K562 (cell line): ENCODE results near the gene ABHD3. TPM values are rescaled to one million over a fixed set of nuclear protein-coding genes. Genes with fewer than 3 reads are reported as not detected.
A peak's percentile ranks its signal among the peaks of the same experiment; 100 is the strongest.

Experiments
- ARID1B ChIP-seq: fragments of 450-650 bp; IDR thresholded peaks from 2 replicates; pipeline ENCODE4 v1.6.1; 2016; ENCODE audit warnings: antibody characterized with exemption, mild to moderate bottlenecking, inconsistent platforms
- CBX1 ChIP-seq: sonication (generic); IDR thresholded peaks from 2 replicates; pipeline ENCODE4 v1.6.1; 2016; ENCODE audit warnings: antibody characterized with exemption, low read depth, mild to moderate bottlenecking
- CEBPB ChIP-seq: fragments of 450-650 bp; IDR thresholded peaks from 2 replicates; pipeline ENCODE4 v1.6.1; 2016; ENCODE audit warnings: missing genetic modification characterization, missing compliant biosample characterization
- EGR1 ChIP-seq: fragments of 450-650 bp; conservative IDR thresholded peaks from 2 replicates; pipeline ENCODE4 v1.6.1; 2017; ENCODE audit warnings: mild to moderate bottlenecking
- ETV1 ChIP-seq: fragments of 450-650 bp; conservative IDR thresholded peaks from 2 replicates; pipeline ENCODE4 v1.6.1; 2016; ENCODE audit warnings: missing genetic modification characterization, control low read depth, low read depth, missing compliant biosample characterization
- NFRKB ChIP-seq: fragments of 450-650 bp; IDR thresholded peaks from 2 replicates; pipeline ENCODE4 v1.6.1; 2016; ENCODE audit warnings: low read depth
- POLR2AphosphoS5 ChIP-seq: IDR thresholded peaks from 2 replicates; pipeline ENCODE4 v1.6.1; 2011; ENCODE audit warnings: mild to moderate bottlenecking, low read depth, low read length, moderate library complexity; ENCODE audit not compliant: control insufficient read depth, insufficient read depth
- POLR2B ChIP-seq: fragments of 450-650 bp; IDR thresholded peaks from 2 replicates; pipeline ENCODE4 v1.6.1; 2018; ENCODE audit warnings: low read depth; ENCODE audit not compliant: partially characterized antibody
- POLR2H ChIP-seq: IDR thresholded peaks from 2 replicates; pipeline ENCODE4 v1.6.1; 2016; ENCODE audit warnings: missing genetic modification characterization, low read depth, mild to moderate bottlenecking, control low read depth, missing compliant biosample characterization, moderate library complexity
- PYGO2 ChIP-seq: fragments of 450-650 bp; IDR thresholded peaks from 2 replicates; pipeline ENCODE4 v1.6.1; 2016; ENCODE audit warnings: mild to moderate bottlenecking, missing genetic modification characterization, moderate library complexity, missing compliant biosample characterization
- RBBP5 ChIP-seq: fragments of 200-600 bp; sonication (generic); IDR thresholded peaks from 2 replicates; pipeline ENCODE4 v1.6.1; 2012; ENCODE audit warnings: borderline replicate concordance, mild to moderate bottlenecking, low read length, control low read depth, inconsistent platforms; ENCODE audit not compliant: insufficient read depth, poor library complexity, severe bottlenecking
- TAF1 ChIP-seq: IDR thresholded peaks from 2 replicates; pipeline ENCODE4 v1.6.1; 2011; ENCODE audit warnings: mild to moderate bottlenecking, low read length, moderate library complexity; ENCODE audit not compliant: insufficient read depth, control insufficient read depth, severe bottlenecking; ENCODE audit errors: extremely low read depth
- TAF9B ChIP-seq: fragments of 450-650 bp; IDR thresholded peaks from 2 replicates; pipeline ENCODE4 v1.6.1; 2018; ENCODE audit warnings: mild to moderate bottlenecking; ENCODE audit not compliant: partially characterized antibody
- TARDBP ChIP-seq: fragments of 450-650 bp; IDR thresholded peaks from 2 replicates; pipeline ENCODE4 v1.6.1; 2016
- TRIM24 ChIP-seq, 2 experiments: fragments of 450-650 bp; IDR thresholded peaks; 2 replicates each; pipeline ENCODE4 v1.6.1; 2016
- YY1 ChIP-seq, 3 experiments: IDR thresholded peaks; 2 replicates each; pipeline ENCODE4 v1.6.1; 2011; ENCODE audit warnings: low read length in 2 of 3, mild to moderate bottlenecking in 2 of 3, moderate library complexity in 2 of 3, borderline replicate concordance in 1 of 3, control low read depth in 1 of 3, low read depth in 1 of 3; ENCODE audit not compliant: insufficient read depth in 3 of 3, insufficient replicate concordance in 2 of 3, control insufficient read depth in 1 of 3, insufficient read length in 1 of 3; ENCODE audit errors: extremely low read depth in 1 of 3
- ZBTB17 ChIP-seq: fragments of 450-650 bp; formaldehyde crosslinking; IDR thresholded peaks from 2 replicates; pipeline ENCODE4 v1.4.0; 2020; ENCODE audit warnings: mild to moderate bottlenecking
- ZBTB7A ChIP-seq: IDR thresholded peaks from 2 replicates; pipeline ENCODE4 v1.6.1; 2011; ENCODE audit warnings: low read depth, mild to moderate bottlenecking, low read length, moderate library complexity, borderline replicate concordance; ENCODE audit not compliant: control insufficient read depth
- ZNF174 ChIP-seq: fragments of 250-450 bp; sonication (Bioruptor Pico); IDR thresholded peaks from 2 replicates; pipeline ENCODE4 v1.4.0; 2020; ENCODE audit warnings: mild to moderate bottlenecking
- ZNF311 ChIP-seq: fragments of 250-450 bp; sonication (Bioruptor Pico); IDR thresholded peaks from 2 replicates; pipeline ENCODE4 v1.4.0; 2020; ENCODE audit warnings: mild to moderate bottlenecking, moderate library complexity
- ZNF41 ChIP-seq: fragments of 250-450 bp; sonication (Bioruptor Pico); conservative IDR thresholded peaks from 2 replicates; pipeline ENCODE4 v1.4.0; 2020; ENCODE audit warnings: mild to moderate bottlenecking
- ZNF668 ChIP-seq: fragments of 250-450 bp; sonication (Bioruptor Pico); IDR thresholded peaks from 2 replicates; pipeline ENCODE4 v1.8.0; 2022; ENCODE audit warnings: mild to moderate bottlenecking, inconsistent platforms
- ZNF717 ChIP-seq: fragments of 250-450 bp; sonication (Bioruptor Pico); IDR thresholded peaks from 2 replicates; pipeline ENCODE4 v1.5.0; 2021
- polyA plus RNA-seq, 8 experiments: library from polyadenylated mRNA; depleted of rRNA in 4 of 8; stranded (reverse) in 5 of 8; unstranded in 3 of 8; fragments of >200 nt; fragmentation: Nextera tagmentation in 2 of 8; fragmentation: Illumina TruSeq in 1 of 8; extraction: Ambion mirVana in 2 of 8; extraction: Trizol in 1 of 8; gene quantifications; 2 replicates each; pipeline versions ENCODE4 v1.2.1 to v1.2.3, GENCODE V29; 2011 to 2014; ENCODE audit warnings: inconsistent platforms in 1 of 8, missing spikeins in 1 of 8
- total RNA-seq, 7 experiments: library from RNA; depleted of rRNA in 6 of 7; stranded (reverse); fragments of >200 nt in 6 of 7; fragmentation: Illumina TruSeq in 2 of 7; extraction: Trizol in 2 of 7; gene quantifications; 2 replicates each; pipeline versions ENCODE4 v1.2.1 to v1.2.3, GENCODE V29; 2011 to 2021; ENCODE audit warnings: low replicate concordance in 1 of 7
- TF ChIP-seq, protein P1 (sequence below): fragments of 450-650 bp; IDR thresholded peaks from 2 replicates; pipeline ENCODE4 v1.6.1; 2016
- TF ChIP-seq, protein P2 (sequence below): sonication (generic); formaldehyde crosslinking; IDR thresholded peaks from 2 replicates; pipeline ENCODE4 v1.8.1; 2023; ENCODE audit warnings: mild to moderate bottlenecking, missing genetic modification reagents

The ABHD3 gene
- total and polyA plus RNA-seq, 9 of the 15 experiments (the other 6 are each of a cell fraction or from before 2014, with no cell fraction given) = 6.3 to 38.8 (median 19.4) TPM

DNA sequence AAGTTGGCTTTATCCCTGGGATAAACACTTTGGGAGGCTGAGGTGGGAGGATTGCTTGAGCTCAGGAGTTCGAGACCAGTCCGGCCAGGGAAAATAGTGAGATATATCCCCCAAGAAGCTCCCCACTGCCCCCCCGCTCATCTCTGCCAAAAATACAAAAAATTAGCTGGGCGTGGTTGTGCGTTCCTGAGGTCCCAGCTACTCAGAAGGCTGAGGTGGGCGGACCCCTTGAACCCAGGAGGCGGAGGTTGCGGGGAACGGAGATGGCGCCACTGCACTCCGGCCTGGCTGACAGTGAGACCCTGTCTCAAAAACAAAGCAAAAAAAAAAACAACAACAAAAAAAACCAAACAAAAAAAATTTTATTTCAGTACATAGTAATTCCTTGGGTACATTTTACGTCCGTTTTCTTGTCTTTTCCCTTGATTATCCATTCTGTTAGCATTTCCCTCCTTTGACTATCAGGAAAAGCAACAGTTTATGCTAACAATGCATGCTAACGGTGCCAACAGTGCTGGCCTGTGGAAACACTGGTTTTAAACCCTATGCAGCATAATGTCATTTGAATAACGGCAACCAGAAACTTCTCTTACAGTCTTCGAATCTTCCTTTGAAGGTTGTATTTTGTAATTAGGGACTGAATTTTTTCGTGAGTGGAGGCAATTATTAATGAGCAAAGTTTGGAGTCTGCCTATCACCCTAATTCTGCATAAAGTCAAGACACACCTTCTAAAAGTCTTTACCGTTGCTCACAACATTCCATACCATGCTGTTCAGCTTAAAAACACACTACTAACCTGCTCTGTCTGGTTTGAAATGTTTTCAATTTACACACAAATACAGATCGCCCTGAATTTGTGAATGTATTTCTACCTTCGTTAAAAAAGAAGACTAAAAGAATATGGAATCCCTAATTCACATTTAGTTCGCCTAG, 35.3 kb upstream of the ABHD3 start (continued):
- TF ChIP-seq, protein P1, sequence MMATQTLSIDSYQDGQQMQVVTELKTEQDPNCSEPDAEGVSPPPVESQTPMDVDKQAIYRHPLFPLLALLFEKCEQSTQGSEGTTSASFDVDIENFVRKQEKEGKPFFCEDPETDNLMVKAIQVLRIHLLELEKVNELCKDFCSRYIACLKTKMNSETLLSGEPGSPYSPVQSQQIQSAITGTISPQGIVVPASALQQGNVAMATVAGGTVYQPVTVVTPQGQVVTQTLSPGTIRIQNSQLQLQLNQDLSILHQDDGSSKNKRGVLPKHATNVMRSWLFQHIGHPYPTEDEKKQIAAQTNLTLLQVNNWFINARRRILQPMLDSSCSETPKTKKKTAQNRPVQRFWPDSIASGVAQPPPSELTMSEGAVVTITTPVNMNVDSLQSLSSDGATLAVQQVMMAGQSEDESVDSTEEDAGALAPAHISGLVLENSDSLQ = 0 out of 2 replicates have a peak, but pooled peaks have one; percentile 5
- TF ChIP-seq ARID1B (no peak), TAF9B (peak; percentile 49), ZNF717 (CRISPR knock-in tag) (no peak), ZNF41 (0 out of 2 replicates have a peak, but pooled peaks have one; percentile 30), NFRKB (peak; percentile 53; the same call in 1 of the 2 replicates), TARDBP (no peak), YY1 (IDR thresholded peaks at IDR 0.05; ENCODE audit: borderline replicate concordance in 1 of 3, control insufficient read depth in 1 of 3, extremely low read depth in 1 of 3, insufficient read depth in 3 of 3, insufficient read length in 1 of 3, insufficient replicate concordance in 2 of 3, low read depth in 1 of 3, low read length in 2 of 3) (peak in 2 of 3 experiments; percentile 54 to 86), ZNF311 (CRISPR knock-in tag) (peak; percentile 43; the same call in 1 of the 2 replicates), TRIM24 (IDR thresholded peaks at IDR 0.05) (0 out of 4 replicates have a peak, but pooled peaks of 1 of the 2 experiments have one; percentile 16), CBX1 (0 out of 2 replicates have a peak, but pooled peaks have one; percentile 76), TAF1 (peak; percentile 59), PYGO2 (tag) (no peak), POLR2AphosphoS5 (peak; percentile 32; the same call in 1 of the 2 replicates), POLR2H (tag) (0 out of 2 replicates have a peak, but pooled peaks have one; percentile 43), EGR1 (peak; percentile 55), POLR2B (peak; percentile 29), ETV1 (tag) (no peak), ZNF174 (CRISPR knock-in tag) (0 out of 2 replicates have a peak, but pooled peaks have one; percentile 56), ZBTB17 (0 out of 2 replicates have a peak, but pooled peaks have one; percentile 22), ZBTB7A (peak; percentile 69; the same call in 1 of the 2 replicates), ZNF668 (CRISPR knock-in tag) (0 out of 2 replicates have a peak, but pooled peaks have one; percentile 41), RBBP5 (no peak), CEBPB (tag) (no peak)
- TF ChIP-seq, protein P2, sequence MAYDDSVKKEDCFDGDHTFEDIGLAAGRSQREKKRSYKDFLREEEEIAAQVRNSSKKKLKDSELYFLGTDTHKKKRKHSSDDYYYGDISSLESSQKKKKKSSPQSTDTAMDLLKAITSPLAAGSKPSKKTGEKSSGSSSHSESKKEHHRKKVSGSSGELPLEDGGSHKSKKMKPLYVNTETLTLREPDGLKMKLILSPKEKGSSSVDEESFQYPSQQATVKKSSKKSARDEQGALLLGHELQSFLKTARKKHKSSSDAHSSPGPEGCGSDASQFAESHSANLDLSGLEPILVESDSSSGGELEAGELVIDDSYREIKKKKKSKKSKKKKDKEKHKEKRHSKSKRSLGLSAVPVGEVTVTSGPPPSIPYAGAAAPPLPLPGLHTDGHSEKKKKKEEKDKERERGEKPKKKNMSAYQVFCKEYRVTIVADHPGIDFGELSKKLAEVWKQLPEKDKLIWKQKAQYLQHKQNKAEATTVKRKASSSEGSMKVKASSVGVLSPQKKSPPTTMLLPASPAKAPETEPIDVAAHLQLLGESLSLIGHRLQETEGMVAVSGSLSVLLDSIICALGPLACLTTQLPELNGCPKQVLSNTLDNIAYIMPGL (CRISPR knock-in tag) = no peak; the same call in 1 of the 2 replicates
